Activated CD4-positive, alpha-beta T cell treated with anti-CD3 and anti-CD28 coated beads, Interleukin-2, amount 50 U/mL, for 16 hours (primary cell): ENCODE results near the gene PNPLA2.
A peak's percentile ranks its signal among the peaks of the same experiment; 100 is the strongest.

Source experiments
- DNase-seq: peaks from one replicate; pipeline ENCODE4 v3.0.0-alpha.2; 2020

The PNPLA2 gene

GRCh38 chr11:846496-847098 is 27.9 kb downstream of the PNPLA2 start:
- no peak for DNase-seq

- DNase-seq, result no peak
Measured at GRCh38 chr11:847876-848275, 29.2 kb downstream of the PNPLA2 start.

GRCh38 chr11:848380-848931 is 29.7 kb downstream of the PNPLA2 start:
- peak; percentile 68 for DNase-seq

GRCh38 chr11:849104-849824 is 30.6 kb downstream of the PNPLA2 start:
- no peak for DNase-seq

GRCh38 chr11:849951-850774 is 31.4 kb downstream of the PNPLA2 start:
- DNase-seq, result no peak

- no peak for DNase-seq
Measured at GRCh38 chr11:850775-851763, 32.4 kb downstream of the PNPLA2 start.

GRCh38 chr11:852762-853161 is 34.0 kb downstream of the PNPLA2 start:
- no peak for DNase-seq

GRCh38 chr11:853682-854448 is 35.2 kb downstream of the PNPLA2 start:
- no peak for DNase-seq

- DNase-seq, result no peak
Measured at GRCh38 chr11:854601-855329, 36.1 kb downstream of the PNPLA2 start.

GRCh38 chr11:855330-855674 is 36.6 kb downstream of the PNPLA2 start:
- no peak for DNase-seq

- DNase-seq, result no peak
Measured at GRCh38 chr11:855796-856195, 37.1 kb downstream of the PNPLA2 start.

- no peak for DNase-seq
Measured at GRCh38 chr11:856397-856796, 37.7 kb downstream of the PNPLA2 start.

GRCh38 chr11:858053-858761 is 39.5 kb downstream of the PNPLA2 start:
- DNase-seq, result no peak

GRCh38 chr11:858762-859339 is 40.1 kb downstream of the PNPLA2 start:
- DNase-seq, result no peak

- no peak for DNase-seq
Measured at GRCh38 chr11:859394-860131, 40.8 kb downstream of the PNPLA2 start.

- no peak for DNase-seq
Measured at GRCh38 chr11:860234-861104, 41.8 kb downstream of the PNPLA2 start.

- no peak for DNase-seq
Measured at GRCh38 chr11:861105-861479, 42.4 kb downstream of the PNPLA2 start.

GRCh38 chr11:862081-862661 is 43.5 kb downstream of the PNPLA2 start:
- DNase-seq, result no peak
